Mucosa of gallbladder (tissue), 1 donor: ENCODE measurements around the gene ARHGAP22. TPM values are rescaled to one million over a fixed set of nuclear protein-coding genes. Genes with fewer than 3 reads are reported as not detected.
A peak's percentile ranks its signal among the peaks of the same experiment; 100 is the strongest.
"Not testable (repeated sequence)": the region's sequence is repeated elsewhere in the genome, so short reads cannot be mapped to it uniquely, and the experiment has no call there.

ENCODE experiments used
- DNase-seq: peaks from one replicate; pipeline ENCODE4 v3.0.0-alpha.2; 2020; ENCODE audit warnings: low spot score
- total RNA-seq: library from RNA; stranded (reverse); gene quantifications from one replicate; pipeline ENCODE4 v1.2.1, GENCODE V29; 2021
- donor health status: DM: no; HTN: no; CAD: no.

ARHGAP22 gene, protein sequence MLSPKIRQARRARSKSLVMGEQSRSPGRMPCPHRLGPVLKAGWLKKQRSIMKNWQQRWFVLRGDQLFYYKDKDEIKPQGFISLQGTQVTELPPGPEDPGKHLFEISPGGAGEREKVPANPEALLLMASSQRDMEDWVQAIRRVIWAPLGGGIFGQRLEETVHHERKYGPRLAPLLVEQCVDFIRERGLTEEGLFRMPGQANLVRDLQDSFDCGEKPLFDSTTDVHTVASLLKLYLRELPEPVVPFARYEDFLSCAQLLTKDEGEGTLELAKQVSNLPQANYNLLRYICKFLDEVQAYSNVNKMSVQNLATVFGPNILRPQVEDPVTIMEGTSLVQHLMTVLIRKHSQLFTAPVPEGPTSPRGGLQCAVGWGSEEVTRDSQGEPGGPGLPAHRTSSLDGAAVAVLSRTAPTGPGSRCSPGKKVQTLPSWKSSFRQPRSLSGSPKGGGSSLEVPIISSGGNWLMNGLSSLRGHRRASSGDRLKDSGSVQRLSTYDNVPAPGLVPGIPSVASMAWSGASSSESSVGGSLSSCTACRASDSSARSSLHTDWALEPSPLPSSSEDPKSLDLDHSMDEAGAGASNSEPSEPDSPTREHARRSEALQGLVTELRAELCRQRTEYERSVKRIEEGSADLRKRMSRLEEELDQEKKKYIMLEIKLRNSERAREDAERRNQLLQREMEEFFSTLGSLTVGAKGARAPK
- 8.8 TPM for total RNA-seq

DNA sequence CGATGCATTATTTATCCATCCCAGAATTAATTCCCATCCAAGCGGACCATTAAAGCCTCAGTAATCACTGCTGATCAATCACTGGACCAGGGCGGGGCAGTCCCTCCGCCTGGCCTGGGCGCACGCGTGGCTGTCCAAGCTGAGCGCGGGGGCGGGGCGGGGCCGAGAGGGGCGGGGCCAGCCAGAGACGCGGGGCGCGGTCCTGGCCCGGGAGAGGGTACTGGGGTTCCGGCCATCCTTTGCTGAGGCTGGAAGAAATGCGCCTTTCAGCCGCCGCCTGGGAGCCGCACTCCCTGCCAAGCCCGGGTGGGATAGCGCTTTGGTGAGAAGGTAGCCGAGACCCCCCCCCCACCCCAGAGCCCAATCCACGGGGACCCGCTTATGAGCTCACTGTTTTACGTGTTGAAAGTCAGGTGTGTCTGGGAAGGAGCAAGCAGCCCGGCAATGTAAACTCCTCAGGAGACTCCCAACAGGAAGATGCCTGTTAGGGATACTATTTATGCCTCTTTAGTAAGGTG is at the start of gene ARHGAP22:
TSS of gene ARHGAP22 (minus strand) at position 83 of the 518 bp plus-strand sequence. CDS start 277 bp downstream, outside the sequence.
- DNase-seq: peak; percentile 31

DNA sequence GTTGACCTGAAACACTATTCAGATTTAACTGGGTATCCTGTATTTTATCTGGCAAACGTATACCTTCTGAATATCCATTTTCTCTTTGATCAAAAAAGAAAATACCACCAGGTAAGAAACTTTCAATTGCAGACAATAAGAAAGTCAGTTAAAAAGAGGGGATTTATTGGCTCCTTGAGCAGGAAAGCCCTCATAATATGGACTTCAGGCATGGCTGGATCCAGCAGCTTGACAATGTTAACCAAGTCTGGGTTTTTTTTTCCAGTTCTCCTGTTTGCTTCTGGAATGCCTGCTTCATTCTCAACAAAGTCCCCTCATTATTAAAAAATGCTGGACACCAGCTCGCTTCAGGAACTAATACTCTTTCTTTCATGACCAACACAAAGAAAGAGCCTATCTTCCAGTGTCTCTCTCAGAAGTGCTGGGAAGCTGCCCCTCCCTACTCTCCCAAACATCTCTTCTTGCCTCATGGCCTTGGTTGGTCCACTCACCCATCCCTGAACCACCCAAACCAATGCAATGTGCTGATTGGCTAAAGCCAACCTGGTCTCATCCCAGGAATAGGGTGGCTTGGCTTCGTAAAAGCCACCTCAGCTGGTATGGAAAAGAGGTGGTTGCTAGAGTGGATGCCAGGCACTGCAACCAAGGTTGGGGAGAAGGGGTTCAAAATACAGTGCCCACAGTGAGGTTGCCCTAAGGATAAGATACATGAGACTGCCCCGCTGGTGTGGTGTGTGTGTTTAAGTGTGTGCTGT is 49.2 kb upstream of the ARHGAP22 start:
- no peak for DNase-seq

DNA sequence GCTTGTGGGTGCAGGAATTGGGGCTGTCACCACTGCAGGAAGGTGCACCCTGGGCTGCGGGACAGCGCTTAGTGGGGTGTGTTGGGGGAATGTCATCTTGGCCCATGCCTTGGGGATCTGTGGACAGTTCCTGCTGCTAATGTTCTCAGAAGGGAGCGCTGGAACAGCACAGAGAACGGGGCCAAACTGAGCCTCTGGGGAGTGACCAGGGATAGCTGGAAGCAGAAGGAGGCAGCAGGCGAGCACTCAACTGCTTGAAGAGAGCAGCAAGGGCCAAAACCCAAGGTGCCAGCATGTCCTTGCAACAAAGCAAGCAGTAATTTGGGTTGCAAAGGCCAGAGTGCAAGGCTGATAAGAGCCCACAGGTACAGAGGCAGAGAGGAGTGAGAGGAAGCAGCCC is 48.5 kb upstream of the ARHGAP22 start:
- no peak for DNase-seq

- no peak for DNase-seq
Observed at GRCh38 chr10:48652344-48652743, 47.5 kb upstream of the ARHGAP22 start.

DNA sequence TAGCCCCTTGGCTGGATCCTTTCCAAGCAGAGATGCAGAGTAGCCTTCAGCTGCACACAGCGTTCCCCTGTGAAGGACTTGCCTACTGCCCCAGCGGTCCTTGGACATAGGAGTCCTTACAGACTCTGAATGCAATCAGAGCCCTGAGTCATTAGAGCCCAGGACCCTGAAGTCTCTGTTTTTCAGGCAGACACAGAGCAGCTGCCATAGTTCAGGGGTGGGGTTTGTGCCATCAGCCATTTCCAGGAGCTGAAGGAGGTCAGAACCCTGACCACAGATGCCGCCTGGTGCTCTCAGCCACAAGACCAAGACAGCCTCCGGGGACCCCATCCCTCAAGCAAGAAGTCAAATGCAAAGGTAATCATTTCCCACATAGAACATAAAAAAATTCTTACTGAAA is 47.0 kb upstream of the ARHGAP22 start:
- DNase-seq: no peak

GRCh38 chr10:48651293-48651692 is 46.4 kb upstream of the ARHGAP22 start:
- DNase-seq: no peak

DNA sequence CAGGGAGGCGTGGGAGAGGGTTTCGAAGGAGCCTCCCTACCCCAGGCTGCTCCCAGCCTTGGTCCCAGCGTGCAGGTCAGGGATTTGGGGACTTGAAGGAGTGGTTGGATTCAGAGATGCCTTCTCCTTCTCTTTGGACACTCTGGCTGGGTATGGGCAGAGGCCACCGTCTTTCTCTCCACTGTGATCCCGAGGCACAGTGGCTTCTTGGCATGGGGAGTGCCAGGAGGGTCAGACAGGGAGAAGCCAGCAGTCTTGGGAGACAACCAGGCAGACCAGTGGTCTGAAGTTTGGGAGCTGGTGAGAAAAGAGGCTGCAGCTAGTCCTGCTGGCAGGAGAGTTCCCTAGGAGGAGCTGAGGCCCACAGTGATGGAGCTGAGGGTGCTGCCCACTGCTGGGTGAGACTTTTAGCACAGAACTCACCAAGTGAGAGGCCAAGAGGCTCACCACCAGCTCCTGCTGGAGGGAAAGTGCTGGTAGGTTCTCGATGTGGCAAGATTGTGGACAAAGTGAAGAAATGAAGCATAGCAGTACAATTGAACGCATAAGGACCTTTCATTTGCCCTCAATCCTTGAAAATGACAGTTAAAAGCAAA is 44.6 kb upstream of the ARHGAP22 start:
- no peak for DNase-seq

GRCh38 chr10:48648172-48648942 is 43.5 kb upstream of the ARHGAP22 start:
- DNase-seq: no peak

DNA sequence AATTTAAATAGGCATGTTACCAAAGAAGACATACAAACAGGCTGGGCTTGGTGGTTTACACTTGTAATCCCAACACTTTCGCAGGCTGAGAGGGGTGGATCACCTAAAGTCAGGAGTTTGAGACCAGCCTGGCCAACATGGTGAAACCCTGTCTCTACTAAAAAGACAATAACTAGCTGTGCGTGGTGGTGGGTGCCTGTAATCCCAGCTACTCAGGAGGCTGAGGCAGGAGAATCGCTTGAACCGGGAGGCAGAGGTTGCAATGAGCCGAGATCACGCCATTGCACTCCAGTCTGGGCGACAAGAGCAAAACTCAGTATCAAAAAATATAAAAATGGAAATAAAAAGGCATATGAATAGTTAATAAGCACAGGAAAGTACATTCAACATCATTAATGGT is 42.2 kb upstream of the ARHGAP22 start:
- not testable (repeated sequence) for DNase-seq

DNA sequence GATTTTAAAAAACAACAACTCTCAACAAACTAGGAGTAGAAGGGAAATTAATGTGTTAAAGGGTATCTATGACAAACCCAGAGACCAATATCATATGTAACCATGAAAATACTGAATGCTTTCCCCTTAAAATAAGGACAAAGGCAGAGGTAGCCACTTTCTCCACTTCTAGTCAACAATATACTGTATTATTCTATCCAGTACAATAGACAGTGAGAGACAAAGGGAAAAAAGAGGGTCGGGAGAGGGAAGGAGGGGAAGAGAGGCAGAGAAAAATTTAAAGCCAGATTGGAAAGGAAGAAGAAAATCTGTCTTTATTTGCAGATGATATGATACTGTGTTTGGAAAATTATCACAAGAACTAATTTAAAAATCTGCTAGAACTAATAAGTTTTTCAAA is 40.7 kb upstream of the ARHGAP22 start:
- no peak for DNase-seq

DNA sequence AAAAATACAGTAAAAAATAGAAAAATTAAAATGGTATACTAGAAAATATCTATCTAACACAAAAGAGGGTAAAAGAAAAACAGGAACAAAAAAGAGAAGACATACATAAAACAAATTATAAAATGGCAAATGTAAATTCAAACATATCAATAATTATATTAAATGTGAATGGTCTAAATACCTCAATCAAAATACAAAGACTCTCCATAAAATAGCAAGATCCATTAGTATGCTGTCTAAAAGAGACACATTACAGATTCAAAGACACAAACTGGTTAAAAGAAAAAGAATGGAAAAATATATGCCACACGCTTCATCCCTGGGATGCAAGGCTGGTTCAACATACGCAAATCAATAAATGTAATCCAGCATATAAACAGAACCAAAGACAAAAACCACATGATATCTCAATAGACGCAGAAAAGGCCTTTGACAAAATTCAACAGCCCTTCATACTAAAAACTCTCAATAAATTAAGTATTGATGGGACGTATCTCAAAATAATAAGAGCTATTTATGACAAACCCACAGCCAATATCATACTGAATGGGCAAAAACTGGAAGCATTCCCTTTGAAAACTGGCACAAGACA is 36.3 kb upstream of the ARHGAP22 start:
- DNase-seq: not testable (repeated sequence)

DNA sequence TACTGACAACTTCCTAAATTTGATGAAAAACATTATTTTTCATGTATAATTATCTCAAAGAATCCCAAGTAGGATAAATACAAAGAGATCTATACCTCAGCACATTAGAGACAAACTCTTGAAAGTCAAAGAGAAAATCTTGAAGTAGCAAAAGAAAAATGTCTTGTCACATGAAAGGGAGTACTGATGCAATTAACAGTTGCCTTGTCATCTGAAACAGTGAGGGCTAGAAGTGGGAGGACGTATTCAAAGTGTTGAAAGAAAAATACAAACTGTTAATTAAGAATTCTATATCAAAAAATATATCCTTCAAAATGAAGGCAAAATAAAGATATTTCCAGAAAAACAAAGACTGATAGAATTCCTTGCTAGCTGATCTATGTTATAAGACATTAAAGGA is 35.5 kb upstream of the ARHGAP22 start:
- no peak for DNase-seq

- DNase-seq: no peak
Observed at GRCh38 chr10:48639632-48640031, 34.8 kb upstream of the ARHGAP22 start.

DNA sequence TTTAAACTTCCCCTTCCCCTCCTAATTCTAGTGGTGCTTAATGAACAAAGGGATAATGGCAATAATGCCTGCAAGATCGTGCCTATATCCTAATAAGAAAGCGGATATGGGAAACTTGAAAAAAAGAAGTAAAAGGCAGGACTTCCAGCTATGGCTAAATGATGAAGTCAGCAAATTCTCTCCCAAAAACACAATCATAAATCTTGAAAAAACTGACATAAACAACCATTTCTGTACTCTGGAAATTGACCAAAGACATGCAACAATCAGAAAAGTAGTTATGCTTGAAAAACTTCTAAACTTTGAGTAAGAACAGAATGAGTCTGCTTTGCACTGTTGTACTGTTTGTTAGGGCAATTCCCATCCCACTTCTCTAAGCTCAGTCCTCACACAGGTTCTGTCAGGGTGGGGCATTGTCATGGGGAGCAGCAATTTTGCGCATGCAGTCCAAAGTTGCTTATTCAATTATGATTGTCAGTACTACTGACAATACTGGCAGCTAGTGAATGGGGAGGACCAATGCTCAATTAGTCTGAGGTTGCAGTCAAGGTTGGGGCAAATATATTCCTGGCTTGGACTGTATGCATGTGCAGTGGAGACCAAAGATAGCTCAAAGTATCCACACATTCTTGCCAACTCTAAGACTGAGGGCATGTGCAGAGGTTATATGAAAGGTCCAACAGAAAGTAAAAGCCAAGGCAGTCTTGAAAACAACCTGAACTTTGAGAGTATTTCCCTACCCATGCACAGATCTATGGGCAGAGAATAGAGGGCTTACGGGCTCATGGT is 34.1 kb upstream of the ARHGAP22 start:
- DNase-seq: no peak

GRCh38 chr10:48638158-48638557 is 33.3 kb upstream of the ARHGAP22 start:
- DNase-seq: no peak

DNA sequence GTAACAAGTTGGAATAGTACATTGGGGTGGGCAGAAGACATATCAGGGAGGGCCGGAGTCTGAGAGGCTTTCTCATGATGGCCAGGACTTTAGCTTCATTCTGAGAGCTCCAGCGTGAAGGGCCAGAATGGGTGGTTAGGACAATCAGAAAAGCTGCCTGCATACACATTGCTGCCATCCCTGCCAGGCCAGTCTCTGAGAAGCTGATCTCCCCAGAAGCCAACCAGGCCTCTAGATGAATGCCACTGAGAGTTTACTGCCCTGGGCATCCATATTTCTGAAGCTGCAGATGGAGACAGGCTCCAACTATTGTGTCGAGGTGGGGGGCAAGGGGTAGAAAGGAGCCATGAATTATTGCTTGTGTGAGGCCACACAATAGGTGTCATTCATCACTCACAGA is 32.0 kb upstream of the ARHGAP22 start:
- no peak for DNase-seq

DNA sequence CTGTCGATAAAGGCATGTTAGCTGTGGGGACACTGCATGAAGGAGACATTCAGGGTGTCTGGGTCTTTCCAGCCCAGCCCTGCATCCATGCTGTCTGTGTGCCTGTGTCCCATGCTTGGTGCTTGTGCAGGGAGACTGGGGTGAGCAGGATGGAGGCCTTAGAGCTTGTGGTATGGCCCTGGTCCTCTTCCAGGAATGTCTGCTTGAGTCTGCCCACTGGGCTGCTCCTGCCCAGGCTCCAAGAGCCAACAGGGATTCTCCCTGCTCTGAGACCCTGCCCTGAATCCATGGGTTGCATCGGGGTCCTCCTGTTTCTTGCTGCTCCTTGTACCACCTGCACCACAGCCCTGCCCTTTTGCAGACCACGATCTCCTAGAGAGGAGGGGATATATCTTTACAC is 31.4 kb upstream of the ARHGAP22 start:
- no peak for DNase-seq

DNA sequence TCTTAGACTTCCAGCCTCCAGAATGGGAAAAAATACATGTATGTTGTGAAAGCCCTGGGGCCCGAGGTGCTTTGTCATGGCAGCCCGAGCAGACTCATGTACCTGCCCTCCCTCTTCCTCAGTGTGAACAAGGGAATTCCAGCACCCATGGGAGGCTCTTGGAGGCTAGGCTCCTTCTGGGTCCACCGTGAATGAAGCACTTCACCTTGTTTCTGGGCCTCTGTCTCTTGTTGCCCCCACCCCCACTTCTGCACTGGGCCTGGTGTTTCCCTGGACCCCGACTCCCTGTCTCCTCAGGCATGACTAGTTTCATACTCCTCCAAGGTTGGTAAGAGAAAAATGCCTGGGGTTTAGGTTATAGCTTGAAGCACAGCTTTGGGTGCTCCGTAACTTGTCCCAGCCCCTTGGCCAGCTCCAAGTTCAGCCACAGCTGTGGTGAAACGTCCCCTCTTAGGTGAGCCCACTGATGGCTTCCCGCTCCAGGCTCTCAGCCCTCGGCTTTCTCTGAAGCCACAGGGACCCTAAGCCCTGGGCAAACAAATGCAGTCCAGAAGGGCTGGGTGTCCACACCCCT is 30.2 kb upstream of the ARHGAP22 start:
- DNase-seq: no peak

GRCh38 chr10:48634198-48634983 is 29.5 kb upstream of the ARHGAP22 start:
- peak; percentile 57 for DNase-seq
